Activated T-helper 17 cell treated with anti-CD3 and anti-CD28 coated beads, Interleukin-2, amount 50 U/mL, for 72 hours (primary cell): ENCODE results near the gene ABCB6. TPM values are rescaled to one million over a fixed set of nuclear protein-coding genes. Genes with fewer than 3 reads are reported as not detected.
A peak's percentile ranks its signal among the peaks of the same experiment; 100 is the strongest.

ENCODE experiments used
- ATAC-seq: fragments of 150-1000 bp; cut with Tn5 transposase; replicated peaks from 2 replicates; pipeline ENCODE4 v1.10.0; 2021; ENCODE audit warnings: mild to moderate bottlenecking, moderate library complexity
- H3K27ac Mint-ChIP-seq: one replicate; pipeline ENCODE4 v1.8.0; 2022; ENCODE audit warnings: mixed read lengths
- H3K27me3 Mint-ChIP-seq: one replicate; pipeline ENCODE4 v1.8.0; 2022; ENCODE audit warnings: mixed read lengths
- H3K36me3 Mint-ChIP-seq: one replicate; pipeline ENCODE4 v1.8.0; 2022; ENCODE audit warnings: low read depth, mild to moderate bottlenecking, mixed read lengths
- H3K4me1 Mint-ChIP-seq: one replicate; pipeline ENCODE4 v1.8.0; 2022; ENCODE audit warnings: mixed read lengths
- H3K4me3 Mint-ChIP-seq: one replicate; pipeline ENCODE4 v1.8.0; 2022; ENCODE audit warnings: mild to moderate bottlenecking, mixed read lengths
- H3K9me3 Mint-ChIP-seq: one replicate; pipeline ENCODE4 v1.8.0; 2022; ENCODE audit warnings: mixed read lengths
- total RNA-seq, 2 donors: library from RNA; stranded (reverse); gene quantifications; one replicate each; pipeline ENCODE4 v1.2.3, GENCODE V29; 2022

ABCB6 gene
- total RNA-seq, 2 donors from 2014 or later, result 29.7 to 94.1 TPM

- H3K27ac Mint-ChIP-seq, result peak overlapping the region; percentile 5
Measured at GRCh38 chr2:219163156-219163555, 55.6 kb downstream of the ABCB6 start.

GRCh38 chr2:219161097-219161496 lies 57.7 kb downstream of the ABCB6 start:
- Mint-ChIP-seq H3K27ac (peak overlapping the region; percentile 93), H3K4me1 (peaks cover 15% of the 10 kb centered on the region), H3K4me3 (peak overlapping the region; percentile 84), H3K36me3 (peaks cover 22% of the 10 kb centered on the region), H3K27me3 (no peaks in the 10 kb centered on the region), H3K9me3 (no peaks in the 10 kb centered on the region)
- ATAC-seq, result no peak

More at GRCh38 chr2:219163156-219163555, 55.6 kb downstream of the ABCB6 start:
- no peak for ATAC-seq
- Mint-ChIP-seq H3K27me3 (no peaks in the 10 kb centered on the region), H3K4me3 (no peak overlapping the region), H3K9me3 (no peaks in the 10 kb centered on the region), H3K36me3 (peaks cover 2% of the 10 kb centered on the region), H3K4me1 (peaks cover 15% of the 10 kb centered on the region)

DNA sequence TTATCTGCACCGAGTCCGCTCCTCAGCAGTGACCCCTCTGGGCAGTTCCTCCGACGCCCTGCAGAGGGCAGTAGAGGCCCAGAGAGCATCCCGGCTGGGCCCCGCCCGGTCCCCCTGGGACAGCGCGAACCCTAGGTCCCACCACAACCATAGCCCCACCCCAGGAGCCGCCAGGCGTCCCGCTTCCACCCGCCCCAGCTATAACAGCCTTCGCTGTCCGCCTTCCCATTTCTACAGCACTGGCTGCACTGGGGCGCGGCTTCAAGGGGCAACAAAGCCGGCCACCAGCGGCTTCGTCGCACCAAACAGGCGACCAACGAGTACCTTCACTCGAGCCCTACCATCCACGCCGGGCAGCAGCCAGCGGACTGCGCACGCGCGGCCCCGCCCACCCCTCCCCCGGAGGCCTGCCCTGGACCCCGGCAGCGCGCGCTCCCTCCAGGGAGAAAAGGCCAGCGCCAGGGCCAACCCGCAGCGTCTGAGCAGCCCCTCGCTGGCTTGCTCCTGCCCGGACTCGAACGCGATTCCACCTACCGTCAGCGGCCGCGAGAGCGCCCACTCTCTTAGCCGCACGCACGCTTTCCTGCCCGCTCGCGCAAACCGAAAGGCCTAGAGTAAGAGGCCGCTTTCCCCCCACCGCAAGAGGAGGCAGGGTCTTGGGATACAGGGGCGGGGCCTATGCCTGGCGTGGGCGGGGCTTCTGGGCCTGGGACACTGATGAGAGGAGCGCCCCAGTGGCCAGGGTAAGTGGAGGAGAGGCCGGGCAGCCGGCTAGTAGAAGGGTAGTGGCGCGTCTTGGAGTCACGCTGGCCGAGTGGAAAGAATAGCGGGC lies 58.4 kb downstream of the ABCB6 start, which contains the start of gene NHEJ1:
Gene NHEJ1, minus strand, starts transcription at position 630 of the 832 bp plus-strand sequence. CDS start 2,453 bp downstream, outside the sequence.
- H3K4me1 Mint-ChIP-seq, result peaks cover 15% of the 10 kb centered on the region

More for the DNA sequence above, 58.4 kb downstream of the ABCB6 start, which contains the start of gene NHEJ1:
- H3K4me3 Mint-ChIP-seq, result peak within 1 kb of the TSS; percentile 84
- no peaks in the 10 kb centered on the region for H3K9me3 Mint-ChIP-seq
- no peaks in the 10 kb centered on the region for H3K27me3 Mint-ChIP-seq
- H3K27ac Mint-ChIP-seq, result peak within 1 kb of the TSS; percentile 93
- H3K36me3 Mint-ChIP-seq, result peaks cover 24% of the 10 kb centered on the region
- peak; percentile 89 for ATAC-seq

Other genes with a start within 250 kb of the ABCB6 start
- gene FEV, start 233.8 kb downstream of the ABCB6 start, total RNA-seq, result not detected
- not detected for gene CRYBA2, start 225.5 kb downstream of the ABCB6 start, total RNA-seq
- not detected for gene CFAP65, start 177.4 kb downstream of the ABCB6 start, total RNA-seq
- gene IHH, start 158.0 kb downstream of the ABCB6 start, total RNA-seq, result under 1 TPM; 0.28 to 0.29 TPM
- gene NHEJ1, start 58.1 kb downstream of the ABCB6 start, total RNA-seq, result 10 to 100 TPM; 24.1 to 26.6 TPM
- 1 to 10 TPM; 2.9 to 7.7 TPM for gene SLC23A3, start 48.9 kb downstream of the ABCB6 start, total RNA-seq
- 10 to 100 TPM; 60.4 to 67.0 TPM for gene CNPPD1, start 42.0 kb downstream of the ABCB6 start, total RNA-seq
- 100 to 1,000 TPM; 104 to 148 TPM for gene RETREG2, start 40.7 kb downstream of the ABCB6 start, total RNA-seq
- 10 to 100 TPM; 27.9 to 29.8 TPM for gene ZFAND2B, start 12.2 kb downstream of the ABCB6 start, total RNA-seq
- 10 to 100 TPM; 46.6 to 81.3 TPM for gene ATG9A, start 10.7 kb upstream of the ABCB6 start, total RNA-seq
- gene ANKZF1, start 10.8 kb upstream of the ABCB6 start, total RNA-seq, result 100 to 1,000 TPM; 109 to 367 TPM
- 1 to 10 TPM; 2.8 to 5.3 TPM for gene GLB1L, start 26.5 kb upstream of the ABCB6 start, total RNA-seq
- gene STK16, start 26.5 kb upstream of the ABCB6 start, total RNA-seq, result 10 to 100 TPM; 22.0 to 30.3 TPM
- not detected for gene TUBA4B, start 34.3 kb upstream of the ABCB6 start, total RNA-seq
- gene TUBA4A, start 35.0 kb upstream of the ABCB6 start, total RNA-seq, result 100 to 1,000 TPM; 347 to 530 TPM
- gene DNAJB2, start 60.4 kb upstream of the ABCB6 start, total RNA-seq, result 100 to 1,000 TPM in 1 of 2 donors, 10 to 100 TPM in 1; 55.7 to 153 TPM
- 1 to 10 TPM in 1 of 2 donors, under 1 TPM in 1; 0.67 to 6.3 TPM for gene PTPRN, start 90.4 kb upstream of the ABCB6 start, total RNA-seq
- not detected for gene RESP18, start 113.8 kb upstream of the ABCB6 start, total RNA-seq
- 10 to 100 TPM; 80.9 to 99.6 TPM for gene DNPEP, start 169.0 kb upstream of the ABCB6 start, total RNA-seq
- gene DES, start 199.4 kb upstream of the ABCB6 start, total RNA-seq, result not detected
- 1 to 10 TPM in 1 of 2 donors, under 1 TPM in 1; 0.79 to 1.7 TPM for gene SPEG, start 215.9 kb upstream of the ABCB6 start, total RNA-seq